ENCODE data around the gene MAP3K5.

The MAP3K5 gene

DNA sequence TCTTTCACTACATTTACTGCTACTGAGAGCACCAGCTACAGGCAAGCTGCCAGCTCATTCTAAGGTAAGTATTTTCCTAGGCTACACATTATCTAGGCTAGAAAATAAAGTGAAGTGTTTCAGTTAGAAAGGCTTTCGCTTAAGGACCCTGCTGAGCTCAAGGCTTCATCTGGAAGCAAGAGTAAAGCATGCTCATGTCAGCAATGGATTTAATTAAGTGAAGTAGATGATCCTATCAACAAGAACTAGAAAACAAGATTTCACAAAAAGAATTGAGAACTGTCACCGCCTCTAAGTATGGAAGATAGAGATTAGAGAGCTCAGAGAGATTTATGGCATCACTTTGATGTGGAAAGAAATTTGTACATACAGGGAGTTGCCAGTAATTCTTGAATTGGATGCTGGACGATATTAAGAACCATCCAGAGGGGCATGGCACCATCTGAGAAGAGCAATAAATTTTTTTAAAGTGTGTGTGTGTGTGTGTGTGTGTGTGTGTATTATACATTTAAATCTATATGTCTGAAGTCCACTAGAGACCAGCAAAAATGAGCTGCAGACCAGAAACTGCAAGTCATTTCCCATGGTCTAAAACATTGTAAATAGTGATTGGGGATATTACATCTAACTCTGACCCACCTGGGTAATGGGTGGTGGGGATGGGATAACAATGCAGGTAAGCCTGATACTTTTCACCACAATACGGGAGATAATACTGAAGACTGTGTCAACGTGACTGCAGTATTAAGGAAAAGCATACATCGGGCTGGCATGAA is 136.8 kb downstream of the MAP3K5 start:
- Histone ChIP-seq H2AFZ (ENCODE audit: low read length) (no peak overlapping the region), H3K27me3 (ENCODE audit: insufficient read depth, low read length) (no peaks in the 10 kb centered on the region), H3K9me3 (ENCODE audit: low read length) (no peaks in the 10 kb centered on the region), H3K4me1 (ENCODE audit: insufficient read depth, low read length, severe bottlenecking) (no peaks in the 10 kb centered on the region), H3K9me2 (ENCODE audit: low read depth, low read length) (no peaks in the 10 kb centered on the region), H3F3A (ENCODE audit: insufficient read depth, low read length) (no peaks in the 10 kb centered on the region), H3K27ac (ENCODE audit: low read depth, low read length, poor library complexity, severe bottlenecking) (no peak overlapping the region), H3K79me2 (ENCODE audit: insufficient read depth, low read length) (no peaks in the 10 kb centered on the region), H3K36me3 (ENCODE audit: insufficient read depth, low read length) (peaks cover 6% of the 10 kb centered on the region; the same call in 1 of the 2 replicates), H3K9ac (ENCODE audit: low read length) (no peak overlapping the region), H3K4me3 (ENCODE audit: low read depth, low read length, poor library complexity, severe bottlenecking) (no peak overlapping the region), H3K4me2 (ENCODE audit: low read length) (no peak overlapping the region), H4K20me1 (ENCODE audit: insufficient read depth, low read length) (no peaks in the 10 kb centered on the region)
- TF ChIP-seq CTCF (IDR thresholded peaks at IDR 0.05; ENCODE audit: low read length), result no peak
- TF ChIP-seq EZH2 (IDR thresholded peaks at IDR 0.05; ENCODE audit: borderline replicate concordance, low read length), result no peak

DNA sequence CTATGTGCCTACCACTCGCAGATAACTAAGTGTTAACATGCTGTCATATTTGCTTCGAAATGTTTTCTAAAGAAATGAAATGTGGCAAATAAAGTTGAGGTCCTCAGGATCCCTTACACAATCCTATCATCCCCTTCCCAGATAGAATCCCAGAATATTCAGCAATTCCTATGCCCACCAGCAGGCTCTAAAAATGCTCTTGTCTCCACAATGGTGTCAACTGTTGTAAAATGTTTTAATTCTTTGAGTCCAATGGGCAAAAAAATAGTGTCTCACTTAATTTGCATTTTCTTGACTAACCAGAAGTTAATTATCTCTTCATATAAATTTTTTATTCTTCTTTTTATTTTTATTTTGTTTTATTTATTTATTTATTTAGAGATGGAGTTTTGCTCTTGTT is 138.2 kb downstream of the MAP3K5 start:
- Histone ChIP-seq H3K36me3 (ENCODE audit: insufficient read depth, low read length) (peaks cover 10% of the 10 kb centered on the region; the same call in 1 of the 2 replicates), H3K9ac (ENCODE audit: low read length) (no peak overlapping the region), H3K27ac (ENCODE audit: low read depth, low read length, poor library complexity, severe bottlenecking) (no peak overlapping the region), H3K9me3 (ENCODE audit: low read length) (no peaks in the 10 kb centered on the region), H2AFZ (ENCODE audit: low read length) (no peak overlapping the region), H3K27me3 (ENCODE audit: insufficient read depth, low read length) (no peaks in the 10 kb centered on the region), H3K4me2 (ENCODE audit: low read length) (no peak overlapping the region), H3F3A (ENCODE audit: insufficient read depth, low read length) (no peaks in the 10 kb centered on the region), H3K4me1 (ENCODE audit: insufficient read depth, low read length, severe bottlenecking) (no peaks in the 10 kb centered on the region), H3K79me2 (ENCODE audit: insufficient read depth, low read length) (no peaks in the 10 kb centered on the region), H3K9me2 (ENCODE audit: low read depth, low read length) (no peaks in the 10 kb centered on the region), H3K4me3 (ENCODE audit: low read depth, low read length, poor library complexity, severe bottlenecking) (no peak overlapping the region), H4K20me1 (ENCODE audit: insufficient read depth, low read length) (no peaks in the 10 kb centered on the region)
- TF ChIP-seq EZH2 (IDR thresholded peaks at IDR 0.05; ENCODE audit: borderline replicate concordance, low read length) (no peak), CTCF (IDR thresholded peaks at IDR 0.05; ENCODE audit: low read length) (no peak)

DNA sequence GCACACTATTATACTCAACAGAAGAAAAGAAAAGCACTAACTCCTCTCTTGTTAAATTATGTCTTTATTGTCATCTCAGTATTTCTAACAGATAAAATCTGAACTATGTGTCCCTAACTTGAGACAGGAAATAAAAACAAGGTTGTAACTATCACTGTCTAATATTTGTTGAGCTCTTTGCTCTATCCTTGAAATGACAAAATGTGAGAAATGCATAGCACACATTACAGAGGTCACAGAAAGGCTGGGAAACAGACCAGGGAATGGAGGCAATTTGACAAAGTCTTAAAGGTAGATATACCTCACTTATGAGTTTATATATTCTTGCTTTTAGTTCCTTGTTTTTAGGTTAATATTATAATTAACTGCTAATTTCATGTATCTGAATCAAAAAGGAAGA is 139.6 kb downstream of the MAP3K5 start:
- no peak overlapping the region for H3K4me2 ChIP-seq (ENCODE audit: low read length)
- H3K27me3 ChIP-seq (ENCODE audit: insufficient read depth, low read length), result no peaks in the 10 kb centered on the region
- H2AFZ ChIP-seq (ENCODE audit: low read length), result no peak overlapping the region
- peaks cover 10% of the 10 kb centered on the region; the same call in 1 of the 2 replicates for H3K36me3 ChIP-seq (ENCODE audit: insufficient read depth, low read length)
- H3K4me3 ChIP-seq (ENCODE audit: low read depth, low read length, poor library complexity, severe bottlenecking), result no peak overlapping the region
- no peak overlapping the region for H3K9ac ChIP-seq (ENCODE audit: low read length)
- TF ChIP-seq EZH2 (IDR thresholded peaks at IDR 0.05; ENCODE audit: borderline replicate concordance, low read length) (no peak), CTCF (IDR thresholded peaks at IDR 0.05; ENCODE audit: low read length) (no peak)
- no peaks in the 10 kb centered on the region for H3F3A ChIP-seq (ENCODE audit: insufficient read depth, low read length)
- no peaks in the 10 kb centered on the region for H4K20me1 ChIP-seq (ENCODE audit: insufficient read depth, low read length)
- no peaks in the 10 kb centered on the region for H3K9me3 ChIP-seq (ENCODE audit: low read length)
- no peaks in the 10 kb centered on the region for H3K79me2 ChIP-seq (ENCODE audit: insufficient read depth, low read length)
- H3K27ac ChIP-seq (ENCODE audit: low read depth, low read length, poor library complexity, severe bottlenecking), result no peak overlapping the region
- peaks cover 3% of the 10 kb centered on the region for H3K4me1 ChIP-seq (ENCODE audit: insufficient read depth, low read length, severe bottlenecking)
- no peaks in the 10 kb centered on the region for H3K9me2 ChIP-seq (ENCODE audit: low read depth, low read length)

Measured in OCI-LY1 (cell line).